Vagina (tissue), 2 donors: ENCODE data around the gene ST6GALNAC6. TPM values are rescaled to one million over a fixed set of nuclear protein-coding genes. Genes with fewer than 3 reads are reported as not detected.

Experiments
- DNase-seq, 2 donors: peaks; one replicate each; pipeline ENCODE4 v3.0.0-alpha.2; 2017; ENCODE audit errors: extremely low spot score in 2 of 2
- H3K27ac ChIP-seq: fragments of 200-600 bp; sonication (generic); one replicate; pipeline ENCODE4 v1.5.1; 2019
- H3K27me3 ChIP-seq: fragments of 200-600 bp; sonication (generic); one replicate; pipeline ENCODE4 v1.5.1; 2019
- H3K36me3 ChIP-seq, 2 donors: fragments of 200-600 bp; sonication (generic); one replicate each; pipeline ENCODE4 v1.5.1; 2017 to 2019
- H3K4me1 ChIP-seq: fragments of 200-600 bp; sonication (generic); one replicate; pipeline ENCODE4 v1.5.1; 2019
- H3K4me3 ChIP-seq, 2 donors: fragments of 200-600 bp; sonication (generic); 1 replicate in 1 of 2; 2 replicates in 1 of 2; pipeline ENCODE4 v1.5.1; 2016 to 2019
- H3K9me3 ChIP-seq: fragments of 200-600 bp; sonication (generic); one replicate; pipeline ENCODE4 v1.5.1; 2019
- POLR2A ChIP-seq, 2 donors: fragments of 450-650 bp; IDR thresholded peaks; one replicate each; pipeline ENCODE4 v1.6.1; 2017; ENCODE audit warnings: antibody characterized with exemption in 2 of 2, mild to moderate bottlenecking in 2 of 2, moderate library complexity in 2 of 2
- POLR2AphosphoS5 ChIP-seq, 2 donors: sonication (generic); formaldehyde crosslinking; IDR thresholded peaks; one replicate each; pipeline ENCODE4 v1.9.0; 2017; ENCODE audit warnings: antibody characterized with exemption in 2 of 2, mild to moderate bottlenecking in 2 of 2, low read depth in 1 of 2; ENCODE audit not compliant: insufficient read depth in 1 of 2
- intact Hi-C: fragments of 100-400 bp; cut with DNase I; formaldehyde crosslinking; loops from one replicate; pipeline ENCODE4 v1.15.1; 2023
- total RNA-seq: library from RNA; depleted of rRNA; stranded (reverse); fragments of >200 nt; gene quantifications from one replicate; pipeline ENCODE4 v1.2.3, GENCODE V29; 2016
- TF ChIP-seq, protein P1 (sequence below), 3 experiments: fragments of 450-650 bp in 2 of 3; fragments of 200-600 bp in 1 of 3; sonication (generic) in 1 of 3; IDR thresholded peaks; one replicate each; pipeline ENCODE4 v1.5.1; 2017 to 2019; ENCODE audit warnings: antibody characterized with exemption in 3 of 3, mild to moderate bottlenecking in 2 of 3, moderate library complexity in 2 of 3

ST6GALNAC6 gene
- total RNA-seq, 1 donor from 2014 or later = 108 TPM

DNA sequence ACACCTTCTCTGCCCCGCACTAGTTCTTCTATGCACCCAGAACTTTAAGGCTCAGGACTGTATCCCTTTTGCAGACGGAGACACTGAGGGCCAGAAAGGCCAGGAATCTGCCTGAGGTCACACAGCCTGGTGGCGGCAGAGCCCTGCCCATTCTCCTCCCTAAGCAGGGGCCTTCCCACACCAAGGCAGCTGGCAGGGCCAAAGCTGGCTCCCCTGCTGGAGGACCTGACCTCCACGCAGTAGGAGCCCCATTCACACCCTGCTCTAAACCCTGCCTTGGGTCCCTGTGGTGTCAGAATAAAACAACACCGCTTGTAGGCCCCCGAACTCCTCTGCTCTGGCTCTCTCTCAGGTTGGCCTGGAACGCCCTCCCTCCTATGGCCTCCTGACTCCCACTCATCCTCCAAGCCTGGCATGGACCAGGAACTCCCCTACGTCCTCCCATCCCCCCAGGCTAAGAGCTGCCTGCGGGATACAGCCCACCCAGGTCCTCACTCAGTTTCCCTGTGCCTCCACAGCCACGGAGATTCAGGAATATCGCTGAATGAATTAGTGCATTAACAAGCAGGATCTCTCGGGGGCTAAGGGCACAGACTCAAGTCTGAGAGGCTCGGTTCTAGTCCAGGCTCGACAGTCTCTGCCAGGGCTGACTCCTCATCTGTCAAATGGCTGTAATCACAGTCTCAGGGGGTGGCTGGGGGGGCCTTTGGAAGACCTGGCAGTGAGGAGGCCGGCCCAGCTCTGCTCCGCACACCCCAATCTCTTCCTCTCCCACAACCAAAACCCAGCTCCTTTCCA, 2.8 kb downstream of the ST6GALNAC6 start:
- no peak for TF ChIP-seq POLR2A (IDR thresholded peaks at IDR 0.05)
- TF ChIP-seq POLR2AphosphoS5 (IDR thresholded peaks at IDR 0.05; ENCODE audit: insufficient read depth in 1 of 2, low read depth in 1 of 2) = no peak
- TF ChIP-seq, protein P1, sequence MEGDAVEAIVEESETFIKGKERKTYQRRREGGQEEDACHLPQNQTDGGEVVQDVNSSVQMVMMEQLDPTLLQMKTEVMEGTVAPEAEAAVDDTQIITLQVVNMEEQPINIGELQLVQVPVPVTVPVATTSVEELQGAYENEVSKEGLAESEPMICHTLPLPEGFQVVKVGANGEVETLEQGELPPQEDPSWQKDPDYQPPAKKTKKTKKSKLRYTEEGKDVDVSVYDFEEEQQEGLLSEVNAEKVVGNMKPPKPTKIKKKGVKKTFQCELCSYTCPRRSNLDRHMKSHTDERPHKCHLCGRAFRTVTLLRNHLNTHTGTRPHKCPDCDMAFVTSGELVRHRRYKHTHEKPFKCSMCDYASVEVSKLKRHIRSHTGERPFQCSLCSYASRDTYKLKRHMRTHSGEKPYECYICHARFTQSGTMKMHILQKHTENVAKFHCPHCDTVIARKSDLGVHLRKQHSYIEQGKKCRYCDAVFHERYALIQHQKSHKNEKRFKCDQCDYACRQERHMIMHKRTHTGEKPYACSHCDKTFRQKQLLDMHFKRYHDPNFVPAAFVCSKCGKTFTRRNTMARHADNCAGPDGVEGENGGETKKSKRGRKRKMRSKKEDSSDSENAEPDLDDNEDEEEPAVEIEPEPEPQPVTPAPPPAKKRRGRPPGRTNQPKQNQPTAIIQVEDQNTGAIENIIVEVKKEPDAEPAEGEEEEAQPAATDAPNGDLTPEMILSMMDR (IDR thresholded peaks at IDR 0.05) = no peak
- Histone ChIP-seq H3K27me3 (no peaks in the 10 kb centered on the region), H3K4me1 (peaks cover 49% of the 10 kb centered on the region), H3K9me3 (no peaks in the 10 kb centered on the region), H3K4me3 (peak overlapping the region; percentile 94 to 95), H3K36me3 (peaks cover 10 to 42% of the 10 kb centered on the region in 2 donors), H3K27ac (peak overlapping the region; percentile 97)
- intact Hi-C loops = no loop called here
- no peak for DNase-seq

DNA sequence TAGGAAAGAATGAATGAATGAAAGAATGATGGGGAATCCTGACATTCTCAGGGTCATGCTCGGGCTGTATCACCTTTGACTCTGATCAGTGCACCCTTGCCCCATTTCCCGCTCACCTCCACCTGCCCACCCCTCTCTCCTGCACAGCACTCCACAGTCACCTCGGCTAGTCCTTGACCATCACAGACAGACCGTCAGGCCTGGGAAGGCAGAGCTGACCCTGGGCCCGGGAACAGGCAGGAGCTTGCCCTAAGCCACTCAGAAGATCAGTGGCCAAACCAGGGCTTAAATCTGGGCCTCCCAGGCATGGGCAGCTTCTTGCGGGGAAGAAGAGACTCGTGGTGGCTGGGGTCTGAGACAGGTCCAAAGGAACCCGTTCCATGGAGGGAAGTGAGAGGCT, 3.6 kb downstream of the ST6GALNAC6 start:
- no peaks in the 10 kb centered on the region for H3K9me3 ChIP-seq
- H3K27ac ChIP-seq = no peak overlapping the region
- intact Hi-C loops = no loop called here
- TF ChIP-seq POLR2AphosphoS5 (IDR thresholded peaks at IDR 0.05; ENCODE audit: insufficient read depth in 1 of 2, low read depth in 1 of 2) = no peak
- TF ChIP-seq, protein P1 (IDR thresholded peaks at IDR 0.05) = no peak
- TF ChIP-seq POLR2A (IDR thresholded peaks at IDR 0.05) = no peak
- peaks cover 42% of the 10 kb centered on the region for H3K4me1 ChIP-seq
- no peak for DNase-seq
- H3K4me3 ChIP-seq = no peak overlapping the region
- H3K27me3 ChIP-seq = no peaks in the 10 kb centered on the region
- H3K36me3 ChIP-seq = peaks cover 10 to 47% of the 10 kb centered on the region in 2 donors

DNA sequence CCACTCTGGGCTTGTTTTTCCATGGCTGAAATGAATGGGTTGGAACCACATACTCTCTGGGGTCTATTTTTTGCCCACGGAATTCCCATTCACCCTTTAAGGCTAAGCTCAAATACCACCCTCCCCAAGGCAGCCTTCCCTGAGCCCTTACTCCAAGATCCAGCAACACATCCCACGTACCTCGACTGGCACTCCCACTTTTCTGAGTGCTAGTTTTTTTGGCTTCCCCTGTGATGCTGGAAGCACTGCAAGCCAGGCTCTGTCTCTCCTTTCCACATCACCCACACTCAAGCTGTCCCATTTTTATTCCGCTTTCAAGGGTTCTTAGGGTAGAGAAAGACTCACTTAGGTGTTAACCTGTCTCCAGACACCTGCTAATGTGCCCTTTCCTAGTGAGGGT, 6.0 kb downstream of the ST6GALNAC6 start:
- DNase-seq = no peak
- TF ChIP-seq, protein P1 (IDR thresholded peaks at IDR 0.05) = no peak
- TF ChIP-seq POLR2AphosphoS5 (IDR thresholded peaks at IDR 0.05; ENCODE audit: insufficient read depth in 1 of 2, low read depth in 1 of 2) (no peak), POLR2A (IDR thresholded peaks at IDR 0.05) (no peak)
- no peaks in the 10 kb centered on the region for H3K27me3 ChIP-seq
- peaks cover 27% of the 10 kb centered on the region for H3K4me1 ChIP-seq
- H3K9me3 ChIP-seq = no peaks in the 10 kb centered on the region
- no peak overlapping the region for H3K27ac ChIP-seq
- intact Hi-C loops = no loop called here
- H3K36me3 ChIP-seq = peaks cover 10 to 68% of the 10 kb centered on the region in 2 donors
- H3K4me3 ChIP-seq = no peak overlapping the region

DNA sequence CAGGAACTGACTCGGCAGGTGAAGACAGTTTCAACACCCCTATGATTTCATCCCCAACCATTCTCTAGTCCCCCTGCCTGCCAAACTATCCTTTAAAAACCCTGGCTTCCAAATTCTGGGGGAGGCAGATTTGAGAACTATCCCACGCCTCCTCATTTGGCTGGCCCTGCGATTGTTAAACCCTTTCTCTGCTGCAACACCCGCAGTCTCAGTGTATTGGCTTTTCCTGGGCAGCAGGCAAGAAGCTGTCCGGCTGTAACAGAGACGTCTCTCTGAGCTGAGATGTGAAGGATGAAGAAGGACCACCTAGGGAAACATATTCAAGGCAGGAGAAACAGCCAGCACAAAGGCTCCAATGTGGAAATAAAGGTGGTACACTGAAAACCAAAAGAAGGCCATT, 6.6 kb downstream of the ST6GALNAC6 start:
- peaks cover 10 to 74% of the 10 kb centered on the region in 2 donors for H3K36me3 ChIP-seq
- DNase-seq = no peak
- H3K4me3 ChIP-seq = no peak overlapping the region
- no peak overlapping the region for H3K27ac ChIP-seq
- TF ChIP-seq POLR2AphosphoS5 (IDR thresholded peaks at IDR 0.05; ENCODE audit: insufficient read depth in 1 of 2, low read depth in 1 of 2) (no peak), POLR2A (IDR thresholded peaks at IDR 0.05) (no peak)
- TF ChIP-seq, protein P1 (IDR thresholded peaks at IDR 0.05) = no peak
- peaks cover 22% of the 10 kb centered on the region for H3K4me1 ChIP-seq
- H3K27me3 ChIP-seq = no peaks in the 10 kb centered on the region
- no peaks in the 10 kb centered on the region for H3K9me3 ChIP-seq
- intact Hi-C loops = no loop called here

DNA sequence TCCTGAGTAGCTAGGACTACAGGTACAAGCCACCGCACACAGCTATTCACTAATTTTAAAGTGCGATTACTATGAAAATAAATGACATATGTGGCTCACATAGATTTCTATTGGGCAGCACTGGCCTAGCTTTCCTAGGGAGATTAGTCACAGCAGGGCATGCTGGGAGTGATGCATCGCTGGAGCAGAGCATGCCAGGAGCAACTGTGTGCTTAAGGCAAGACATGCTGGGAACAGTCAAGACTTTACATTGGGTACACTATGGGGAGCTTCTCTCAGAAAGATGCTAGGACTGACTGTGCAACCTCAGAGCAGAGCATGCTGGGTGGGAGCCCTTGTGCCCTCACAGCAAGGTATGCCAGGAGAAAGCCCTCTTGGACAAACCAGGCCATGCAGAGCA, 9.3 kb downstream of the ST6GALNAC6 start:
- Histone ChIP-seq H3K4me1 (no peaks in the 10 kb centered on the region), H3K4me3 (no peak overlapping the region), H3K9me3 (no peaks in the 10 kb centered on the region), H3K27me3 (no peaks in the 10 kb centered on the region), H3K36me3 (peaks cover 10 to 89% of the 10 kb centered on the region in 2 donors), H3K27ac (no peak overlapping the region)
- intact Hi-C loops = no loop called here
- TF ChIP-seq POLR2AphosphoS5 (IDR thresholded peaks at IDR 0.05; ENCODE audit: insufficient read depth in 1 of 2, low read depth in 1 of 2) (no peak), POLR2A (IDR thresholded peaks at IDR 0.05) (no peak)
- TF ChIP-seq, protein P1 (IDR thresholded peaks at IDR 0.05) = no peak
- no peak for DNase-seq
